ENCODE measurements around the gene WHAMM.
"Not testable (repeated sequence)": the region's sequence is repeated elsewhere in the genome, so short reads cannot be mapped to it uniquely, and the experiment has no call there.

WHAMM gene

GRCh38 chr15:82840166-82840565 lies 30.7 kb downstream of the WHAMM start:
- FAIRE-seq, result no peak

- no peak for FAIRE-seq
These were observed 34.1 kb downstream of the WHAMM start for GRCh38 chr15:82843566-82843965.

- FAIRE-seq, result no peak
These were observed 36.3 kb downstream of the WHAMM start for GRCh38 chr15:82845686-82846085.

- no peak for FAIRE-seq
These were observed 37.2 kb downstream of the WHAMM start for GRCh38 chr15:82846621-82847020.

GRCh38 chr15:82847703-82848102 lies 38.3 kb downstream of the WHAMM start:
- FAIRE-seq, result no peak

- FAIRE-seq, result no peak
These were observed 39.0 kb downstream of the WHAMM start for GRCh38 chr15:82848241-82848993.

- FAIRE-seq, result no peak
These were observed 40.4 kb downstream of the WHAMM start for GRCh38 chr15:82849556-82850512.

GRCh38 chr15:82850731-82851130 lies 41.3 kb downstream of the WHAMM start:
- no peak for FAIRE-seq

- no peak for FAIRE-seq
These were observed 42.0 kb downstream of the WHAMM start for GRCh38 chr15:82851306-82851850.

GRCh38 chr15:82851981-82852511 lies 42.6 kb downstream of the WHAMM start:
- FAIRE-seq, result no peak

GRCh38 chr15:82852941-82853561 lies 43.6 kb downstream of the WHAMM start:
- no peak for FAIRE-seq

GRCh38 chr15:82854554-82854953 lies 45.1 kb downstream of the WHAMM start:
- FAIRE-seq, result no peak

- FAIRE-seq, result no peak
These were observed 46.1 kb downstream of the WHAMM start for GRCh38 chr15:82855286-82856100.

GRCh38 chr15:82856397-82857170 lies 47.2 kb downstream of the WHAMM start:
- no peak for FAIRE-seq

- no peak for FAIRE-seq
These were observed 49.5 kb downstream of the WHAMM start for GRCh38 chr15:82858932-82859331.

GRCh38 chr15:82862886-82863285 lies 53.5 kb downstream of the WHAMM start:
- FAIRE-seq, result no peak

GRCh38 chr15:82864967-82865366 lies 55.5 kb downstream of the WHAMM start:
- no peak for FAIRE-seq

- FAIRE-seq, result not testable (repeated sequence)
These were observed 56.2 kb downstream of the WHAMM start for GRCh38 chr15:82865581-82865980.

- FAIRE-seq, result not testable (repeated sequence)
These were observed 56.6 kb downstream of the WHAMM start for GRCh38 chr15:82865981-82866380.

GRCh38 chr15:82870727-82871320 lies 61.4 kb downstream of the WHAMM start:
- no peak for FAIRE-seq

GRCh38 chr15:82871358-82871757 lies 61.9 kb downstream of the WHAMM start:
- FAIRE-seq, result no peak

Measured in islet of Langerhans (tissue), 1 donor.